Activated CD4-positive, alpha-beta T cell treated with anti-CD3 and anti-CD28 coated beads for 48 hours (primary cell): Measurements from ENCODE around the gene LARP1.
"Not testable (repeated sequence)": the region's sequence is repeated elsewhere in the genome, so short reads cannot be mapped to it uniquely, and the experiment has no call there.

Experiments used
- DNase-seq: peaks from one replicate; pipeline ENCODE4 v3.0.0-alpha.2; 2020

The LARP1 gene

GRCh38 chr5:154735362-154735761 lies 19.8 kb upstream of the LARP1 start:
- DNase-seq: not testable (repeated sequence)

GRCh38 chr5:154736372-154736771 lies 18.8 kb upstream of the LARP1 start:
- DNase-seq: not testable (repeated sequence)

- DNase-seq: no peak
These were observed 17.4 kb upstream of the LARP1 start for GRCh38 chr5:154737667-154738320.

GRCh38 chr5:154740483-154740882 lies 14.7 kb upstream of the LARP1 start:
- no peak for DNase-seq

- DNase-seq: no peak
These were observed 14.2 kb upstream of the LARP1 start for GRCh38 chr5:154740957-154741356.

- DNase-seq: no peak
These were observed 13.8 kb upstream of the LARP1 start for GRCh38 chr5:154741415-154741814.

GRCh38 chr5:154743812-154744211 lies 11.4 kb upstream of the LARP1 start:
- no peak for DNase-seq

GRCh38 chr5:154745349-154745748 lies 9.8 kb upstream of the LARP1 start:
- no peak for DNase-seq

GRCh38 chr5:154749491-154749890 lies 5.7 kb upstream of the LARP1 start:
- no peak for DNase-seq

GRCh38 chr5:154750641-154751040 lies 4.5 kb upstream of the LARP1 start:
- not testable (repeated sequence) for DNase-seq

GRCh38 chr5:154751854-154752253 lies 3.3 kb upstream of the LARP1 start:
- no peak for DNase-seq

- no peak for DNase-seq
These were observed 1.4 kb upstream of the LARP1 start for GRCh38 chr5:154753792-154754191.

- peak; percentile 100 for DNase-seq
These were observed 467 bp upstream of the LARP1 start for GRCh38 chr5:154754460-154755360.

GRCh38 chr5:154756009-154756867 lies 1.1 kb downstream of the LARP1 start:
- peak; percentile 44 for DNase-seq

- peak; percentile 67 for DNase-seq
These were observed 2.0 kb downstream of the LARP1 start for GRCh38 chr5:154756868-154757813.

GRCh38 chr5:154757814-154758406 lies 2.7 kb downstream of the LARP1 start:
- peak; percentile 68 for DNase-seq

GRCh38 chr5:154758493-154758892 lies 3.3 kb downstream of the LARP1 start:
- DNase-seq: no peak

GRCh38 chr5:154758977-154759376 lies 3.8 kb downstream of the LARP1 start:
- DNase-seq: no peak

- not testable (repeated sequence) for DNase-seq
These were observed 4.7 kb downstream of the LARP1 start for GRCh38 chr5:154759868-154760267.

GRCh38 chr5:154761046-154761736 lies 6.0 kb downstream of the LARP1 start:
- peak; percentile 38 for DNase-seq

- DNase-seq: no peak
These were observed 7.1 kb downstream of the LARP1 start for GRCh38 chr5:154762261-154762660.
